C1 segment of cervical spinal cord (tissue), 14 donors: ENCODE results near the gene KERA.

Experiments used
- DNase-seq, 14 donors: peaks; one replicate each; lab custom pipeline; 2025; lab: John Stamatoyannopoulos, UW

Gene KERA

GRCh38 chr12:91073426-91073825 lies 15.6 kb upstream of the KERA start:
- no peak for DNase-seq

- no peak for DNase-seq
These were observed 15.1 kb upstream of the KERA start for GRCh38 chr12:91072931-91073330.

- no peak for DNase-seq
These were observed 13.1 kb upstream of the KERA start for GRCh38 chr12:91070936-91071335.

- no peak for DNase-seq
These were observed 7.6 kb upstream of the KERA start for GRCh38 chr12:91065396-91065795.

GRCh38 chr12:91064640-91065039 lies 6.8 kb upstream of the KERA start:
- DNase-seq = no peak

- DNase-seq = no peak
These were observed 3.3 kb upstream of the KERA start for GRCh38 chr12:91061091-91061490.

GRCh38 chr12:91059211-91059610 lies 1.4 kb upstream of the KERA start:
- DNase-seq = no peak

- no peak for DNase-seq
These were observed 962 bp upstream of the KERA start for GRCh38 chr12:91058786-91059185.

GRCh38 chr12:91056488-91056887 lies 1.3 kb downstream of the KERA start:
- no peak for DNase-seq

GRCh38 chr12:91055976-91056375 lies 1.8 kb downstream of the KERA start:
- DNase-seq = no peak

- DNase-seq = no peak
These were observed 3.7 kb downstream of the KERA start for GRCh38 chr12:91053951-91054715.

GRCh38 chr12:91052026-91052425 lies 5.8 kb downstream of the KERA start:
- peak in 1 of 14 donors; percentile 21 for DNase-seq

- no peak for DNase-seq
These were observed 13.2 kb downstream of the KERA start for GRCh38 chr12:91044586-91044985.

GRCh38 chr12:91043408-91043807 lies 14.4 kb downstream of the KERA start:
- peak in 2 of 14 donors; percentile 0 to 83 for DNase-seq

GRCh38 chr12:91040096-91040755 lies 17.6 kb downstream of the KERA start:
- DNase-seq = no peak

GRCh38 chr12:91037276-91037675 lies 20.5 kb downstream of the KERA start:
- no peak for DNase-seq

- DNase-seq = no peak
These were observed 24.6 kb downstream of the KERA start for GRCh38 chr12:91033251-91033650.

- DNase-seq = no peak
These were observed 34.4 kb downstream of the KERA start for GRCh38 chr12:91023326-91024004.

- DNase-seq = no peak
These were observed 36.7 kb downstream of the KERA start for GRCh38 chr12:91021076-91021475.

- DNase-seq = no peak
These were observed 38.4 kb downstream of the KERA start for GRCh38 chr12:91019455-91019854.

GRCh38 chr12:91017511-91018263 lies 40.1 kb downstream of the KERA start:
- no peak for DNase-seq

- DNase-seq = no peak
These were observed 40.8 kb downstream of the KERA start for GRCh38 chr12:91017043-91017442.
